ENCODE data around the gene COX19.

Gene COX19

GRCh38 chr7:992709-993607, 17.6 kb upstream of the COX19 start:
- in situ Hi-C loops (cut with MboI; ENCODE audit: low sequenced_read_pairs) = no loop called here

GRCh38 chr7:991729-992656, 16.6 kb upstream of the COX19 start:
- in situ Hi-C loops (cut with MboI; ENCODE audit: low sequenced_read_pairs) = no loop called here

GRCh38 chr7:990933-991728, 15.8 kb upstream of the COX19 start:
- in situ Hi-C loops (cut with MboI; ENCODE audit: low sequenced_read_pairs) = no loop called here

DNA sequence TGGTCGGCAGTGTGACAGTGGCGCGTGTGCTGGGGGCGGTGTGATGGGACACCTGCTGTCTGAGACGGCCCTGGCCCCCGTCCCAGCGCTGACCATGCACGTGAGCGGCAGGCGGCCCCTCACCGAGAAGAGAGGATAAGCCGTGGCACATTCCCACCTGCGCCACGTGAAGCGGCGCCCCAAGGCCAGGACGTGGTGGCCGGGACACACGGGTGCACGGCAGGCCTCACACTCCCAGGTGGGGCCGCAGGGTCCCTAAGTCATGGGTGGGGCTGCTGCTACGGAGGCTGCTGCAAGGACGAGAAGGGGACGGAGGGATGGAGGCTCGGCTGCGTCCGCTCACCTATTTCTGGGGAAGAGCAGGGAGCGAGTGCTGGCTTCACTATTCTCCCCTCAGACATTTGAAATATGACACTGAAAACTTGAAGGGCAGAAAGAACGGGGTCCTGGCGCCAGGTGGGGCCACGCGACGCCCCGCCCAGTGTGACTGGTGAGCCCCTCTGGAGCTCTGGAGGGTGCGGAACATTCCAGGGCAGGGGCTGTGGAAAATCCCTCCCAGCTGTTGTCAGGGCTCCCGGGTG, 15.1 kb upstream of the COX19 start:
- in situ Hi-C loops (cut with MboI; ENCODE audit: low sequenced_read_pairs) = no loop called here

DNA sequence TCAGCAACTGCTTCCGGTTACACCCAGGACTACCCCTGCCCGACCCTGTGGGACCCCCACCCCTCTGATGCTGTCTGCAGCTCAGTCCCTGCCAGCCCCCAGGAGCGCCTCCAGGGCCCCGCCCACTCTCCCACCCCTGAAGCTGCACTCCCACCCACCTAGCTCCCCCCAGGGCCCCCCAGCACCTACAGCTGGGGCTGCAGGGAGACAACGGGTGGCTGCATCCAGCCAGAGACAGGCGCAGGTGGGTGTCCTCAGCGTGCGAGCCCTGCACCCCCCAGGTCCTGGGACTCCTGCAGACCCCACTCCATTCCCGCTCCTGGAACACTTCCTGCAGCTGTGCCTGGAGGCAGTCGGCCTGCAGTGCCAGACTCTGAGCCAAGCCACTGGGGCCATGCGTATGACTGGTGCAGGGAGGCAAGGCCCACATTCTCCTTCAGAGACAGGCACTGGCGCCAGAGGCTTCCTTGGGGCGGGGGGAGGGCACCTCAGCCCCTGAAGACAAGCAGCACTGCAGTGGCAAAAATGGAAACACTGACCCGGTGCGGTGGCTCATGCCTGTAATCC, 13.7 kb upstream of the COX19 start:
- in situ Hi-C loops (cut with MboI; ENCODE audit: low sequenced_read_pairs) = no loop called here

DNA sequence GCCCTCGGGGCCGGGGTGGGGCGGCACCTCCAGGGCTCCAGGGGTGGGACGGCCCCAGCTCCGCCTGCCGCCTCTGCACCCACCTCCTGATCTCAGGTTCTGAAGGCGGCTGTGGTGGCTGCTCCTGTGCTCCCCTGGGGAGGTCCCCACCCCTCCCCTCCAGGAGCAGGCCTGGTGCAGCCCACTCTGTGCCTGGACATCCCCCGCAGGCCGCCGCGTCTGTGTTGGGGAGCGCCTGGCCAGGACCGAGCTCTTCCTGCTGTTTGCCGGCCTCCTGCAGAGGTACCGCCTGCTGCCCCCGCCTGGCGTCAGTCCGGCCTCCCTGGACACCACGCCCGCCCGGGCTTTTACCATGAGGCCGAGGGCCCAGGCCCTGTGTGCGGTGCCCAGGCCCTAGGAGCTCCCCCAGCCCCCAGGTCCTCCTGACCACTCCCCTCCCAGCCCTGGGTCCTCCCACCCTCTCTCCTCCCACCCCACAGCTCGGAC, 13.1 kb upstream of the COX19 start:
- in situ Hi-C loops (cut with MboI; ENCODE audit: low sequenced_read_pairs) = no loop called here

DNA sequence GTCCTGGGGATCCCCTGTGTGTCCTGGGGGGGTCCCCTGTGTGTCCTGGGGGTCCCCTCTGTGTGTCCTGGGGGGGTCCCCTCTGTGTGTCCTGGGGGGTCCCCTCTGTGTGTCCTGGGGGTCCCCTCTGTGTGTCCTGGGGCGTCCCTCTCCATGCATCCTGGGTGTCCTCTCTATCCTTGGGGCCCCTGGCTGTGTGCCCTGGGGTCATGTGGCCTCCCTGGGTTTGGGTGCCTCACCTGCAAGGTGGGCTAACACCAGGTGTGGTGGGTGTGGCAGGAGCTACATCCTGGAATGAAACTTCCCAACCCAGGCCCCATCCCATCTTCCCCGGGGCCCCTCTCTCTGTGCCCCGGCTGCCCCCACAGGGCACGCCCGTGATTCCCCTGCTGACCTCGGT, 12.6 kb upstream of the COX19 start:
- in situ Hi-C loops (cut with MboI; ENCODE audit: low sequenced_read_pairs) = no loop called here

DNA sequence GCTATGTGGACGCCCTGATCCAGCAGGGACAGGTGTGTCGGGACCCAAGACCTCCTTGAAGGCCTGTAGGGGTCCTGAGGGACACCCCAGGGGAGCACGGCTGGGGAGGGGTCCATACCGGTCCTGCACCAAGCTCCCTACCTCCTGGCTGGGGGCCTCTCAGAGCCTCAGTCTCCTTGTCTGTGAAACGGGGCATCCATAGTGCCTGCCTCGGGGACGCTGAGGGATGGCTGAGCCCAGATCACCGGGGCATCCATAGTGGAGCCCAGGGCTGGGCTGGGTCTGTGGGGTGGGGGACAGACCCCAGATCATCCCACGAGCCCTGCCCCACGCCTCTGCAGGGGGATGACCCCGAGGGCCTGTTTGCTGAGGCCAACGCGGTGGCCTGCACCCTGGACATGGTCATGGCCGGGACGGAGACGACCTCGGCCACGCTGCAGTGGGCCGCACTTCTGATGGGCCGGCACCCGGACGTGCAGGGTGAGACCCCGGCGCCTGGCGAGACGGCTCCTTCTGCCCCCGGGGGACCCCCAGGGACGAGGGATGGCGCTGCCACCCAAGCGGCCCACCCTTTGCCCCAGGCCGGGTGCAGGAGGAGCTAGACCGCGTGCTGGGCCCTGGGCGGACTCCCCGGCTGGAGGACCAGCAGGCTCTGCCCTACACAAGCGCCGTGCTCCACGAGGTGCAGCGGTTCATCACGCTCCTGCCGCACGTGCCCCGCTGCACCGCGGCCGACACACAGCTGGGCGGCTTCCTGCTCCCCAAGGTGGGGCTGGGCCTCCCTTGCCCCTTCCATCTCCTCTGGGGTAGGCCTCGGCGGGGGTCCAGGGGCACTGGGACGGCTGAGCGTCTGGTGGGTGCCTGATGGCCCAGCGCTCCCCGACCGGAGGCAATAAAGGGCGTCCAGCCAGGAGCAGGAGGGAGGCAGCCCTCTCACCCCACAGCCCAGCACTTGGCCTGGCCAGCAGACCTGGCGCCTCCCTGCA, 11.7 kb upstream of the COX19 start:
- in situ Hi-C loops (cut with MboI; ENCODE audit: low sequenced_read_pairs) = no loop called here

GRCh38 chr7:985915-986741, 10.8 kb upstream of the COX19 start:
- in situ Hi-C loops (cut with MboI; ENCODE audit: low sequenced_read_pairs) = no loop called here

DNA sequence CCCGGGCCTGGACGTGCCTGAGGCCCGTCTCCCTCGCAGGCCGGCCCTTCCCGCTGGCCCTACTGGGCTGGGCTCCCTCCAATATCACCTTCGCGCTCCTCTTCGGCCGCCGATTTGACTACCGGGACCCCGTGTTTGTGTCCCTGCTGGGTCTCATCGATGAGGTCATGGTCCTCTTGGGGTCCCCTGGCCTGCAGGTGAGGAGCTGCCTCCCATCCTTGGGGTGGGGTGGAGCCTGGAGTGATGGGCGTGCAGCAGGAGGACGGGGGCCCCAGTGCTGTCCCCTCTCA, 9.7 kb upstream of the COX19 start:
- in situ Hi-C loops (cut with MboI; ENCODE audit: low sequenced_read_pairs) = no loop called here

DNA sequence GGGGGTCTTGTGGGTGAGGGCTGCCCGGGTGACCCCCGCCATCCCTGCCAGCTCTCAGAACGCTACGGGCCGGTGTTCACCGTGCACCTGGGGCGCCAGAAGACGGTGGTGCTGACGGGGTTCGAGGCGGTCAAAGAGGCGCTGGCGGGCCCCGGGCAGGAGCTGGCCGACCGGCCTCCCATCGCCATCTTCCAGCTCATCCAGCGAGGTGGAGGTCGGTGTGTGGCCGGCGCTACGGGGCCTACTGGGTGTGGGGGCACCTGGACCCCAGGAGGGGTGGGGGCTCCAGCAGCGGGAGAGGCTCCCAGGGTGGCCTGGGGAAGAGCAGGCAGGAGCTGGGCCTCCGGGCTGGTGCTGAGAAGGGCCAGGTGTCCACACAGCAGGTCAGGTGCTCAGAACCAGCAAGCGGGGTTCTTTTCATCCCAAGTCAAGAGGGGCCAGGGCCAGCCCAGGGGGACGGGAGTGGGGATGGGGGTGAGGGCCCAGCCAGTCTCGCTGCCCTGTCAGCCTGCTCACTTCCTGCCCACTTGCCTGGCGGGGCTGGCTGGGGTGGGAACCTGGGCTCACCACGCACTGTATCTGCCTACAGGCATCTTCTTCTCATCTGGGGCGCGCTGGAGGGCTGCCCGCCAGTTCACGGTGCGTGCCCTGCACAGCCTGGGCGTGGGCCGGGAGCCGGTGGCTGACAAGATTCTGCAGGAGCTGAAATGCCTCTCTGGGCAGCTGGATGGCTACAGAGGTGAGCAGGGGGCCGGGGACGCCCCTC, 9.2 kb upstream of the COX19 start:
- in situ Hi-C loops (cut with MboI; ENCODE audit: low sequenced_read_pairs) = no loop called here

DNA sequence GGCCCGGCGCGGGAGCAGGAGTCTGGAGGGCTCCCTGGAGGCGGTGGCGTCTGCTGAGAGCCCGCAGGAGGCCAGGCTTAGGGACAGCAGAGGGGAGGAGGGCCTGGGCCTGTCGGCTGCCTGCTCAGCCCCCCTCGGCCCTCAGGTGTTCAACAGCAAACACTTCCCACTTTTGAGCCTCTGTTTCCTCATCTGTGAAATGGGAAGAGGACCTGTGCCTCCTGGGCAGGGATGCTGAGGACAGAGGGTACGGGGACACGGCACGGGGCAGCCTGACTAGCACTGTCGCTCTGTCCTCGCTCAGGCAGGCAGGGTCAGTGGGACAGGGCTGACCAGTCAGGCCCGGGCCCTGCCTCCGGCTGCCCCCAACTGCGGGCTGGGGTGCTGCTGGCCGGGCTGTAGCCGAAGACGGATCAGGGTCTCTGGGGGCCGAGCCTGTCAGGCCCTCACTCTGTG, 8.3 kb upstream of the COX19 start:
- in situ Hi-C loops (cut with MboI; ENCODE audit: low sequenced_read_pairs) = no loop called here

DNA sequence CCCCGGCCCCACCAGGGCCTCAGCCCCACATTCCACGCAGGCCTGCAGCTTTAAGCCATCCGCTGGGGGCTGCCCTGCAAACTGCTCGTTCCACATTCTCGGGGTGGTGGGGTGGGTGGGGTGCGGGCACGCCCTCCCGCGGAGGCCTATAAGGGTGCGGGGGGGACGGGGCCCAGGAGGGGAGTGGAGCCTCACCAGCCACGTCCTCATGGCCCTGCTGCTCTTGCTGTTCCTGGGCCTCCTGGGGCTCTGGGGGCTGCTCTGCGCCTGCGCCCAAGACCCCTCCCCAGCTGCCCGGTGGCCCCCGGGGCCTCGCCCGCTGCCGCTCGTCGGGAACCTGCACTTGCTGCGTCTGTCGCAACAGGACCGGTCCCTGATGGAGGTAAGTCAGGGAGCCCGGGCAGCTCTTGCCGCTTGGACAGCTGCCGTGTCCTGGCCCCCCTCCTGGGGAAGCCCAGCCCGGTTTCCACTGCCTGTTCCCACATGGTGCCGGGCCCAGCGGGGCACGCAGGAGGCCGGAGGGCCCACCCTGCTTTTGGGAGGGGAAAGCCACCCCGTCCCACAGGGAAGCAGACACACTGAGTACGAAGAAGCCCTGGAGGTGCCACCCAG, 7.8 kb upstream of the COX19 start, which contains the start of gene CYP2W1:
CYP2W1 (plus strand) TSS at position 178 of the 612 bp plus-strand sequence; CDS start at position 209, 31 bp downstream.
- in situ Hi-C loops (cut with MboI; ENCODE audit: low sequenced_read_pairs) = no loop called here

- in situ Hi-C loops (cut with MboI; ENCODE audit: low sequenced_read_pairs) = no loop called here
Measured at GRCh38 chr7:982511-983003, 7.2 kb upstream of the COX19 start.

DNA sequence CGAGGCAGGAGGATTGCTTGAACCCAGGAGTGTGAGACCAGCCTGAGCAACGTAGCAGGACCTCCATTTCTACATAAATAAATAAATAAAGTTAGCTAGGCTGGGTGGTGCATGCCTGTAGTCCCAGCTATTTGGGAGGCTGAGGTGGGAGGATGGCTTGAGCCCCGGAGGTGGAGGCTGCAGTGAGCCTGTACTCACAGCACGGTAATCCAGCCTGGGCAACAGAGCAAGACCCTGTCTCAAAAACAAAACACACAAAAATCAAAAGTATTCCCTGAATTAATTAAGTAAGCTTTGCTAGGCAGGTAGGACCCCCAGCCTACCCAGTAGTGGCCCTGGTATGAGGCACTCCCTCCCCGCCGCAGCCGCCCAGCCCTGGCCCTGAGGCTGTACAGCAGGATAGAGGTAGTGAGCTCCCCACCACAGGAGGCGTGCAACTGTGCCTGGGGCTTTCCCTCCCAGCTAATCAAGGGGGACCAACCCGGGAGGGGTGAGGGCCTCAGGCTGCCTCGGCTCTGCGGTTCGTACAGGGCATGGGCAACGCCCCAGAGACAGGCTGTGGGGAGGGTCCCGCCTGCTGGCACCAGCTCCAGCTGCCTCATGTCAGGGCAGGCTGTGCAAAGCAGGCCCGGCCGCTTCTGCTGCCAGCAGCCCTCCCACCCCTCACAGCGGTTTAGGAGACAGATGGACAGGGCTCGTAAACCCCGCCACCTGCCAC, 6.6 kb upstream of the COX19 start:
- in situ Hi-C loops (cut with MboI; ENCODE audit: low sequenced_read_pairs) = no loop called here
